Ishikawa (cell line): ENCODE results near the gene TCF4.

Source experiments
- CREB1 ChIP-seq: IDR thresholded peaks from 2 replicates; pipeline ENCODE4 v1.6.1; 2012; ENCODE audit warnings: low read depth
- FOXM1 ChIP-seq: IDR thresholded peaks from 2 replicates; pipeline ENCODE4 v1.6.1; 2012; ENCODE audit warnings: low read depth, borderline replicate concordance
- MAX ChIP-seq: IDR thresholded peaks from 2 replicates; pipeline ENCODE4 v1.6.1; 2012
- YY1 ChIP-seq: IDR thresholded peaks from 2 replicates; pipeline ENCODE4 v1.6.1; 2012; ENCODE audit warnings: low read depth

- TF ChIP-seq MAX (no peak), YY1 (no peak), CREB1 (no peak), FOXM1 (no peak)
Measured at GRCh38 chr18:55608497-55608896, 20.5 kb upstream of the TCF4 start.
